HepG2 (cell line): ENCODE measurements around the gene KLHL21. TPM values are rescaled to one million over a fixed set of nuclear protein-coding genes. Genes with fewer than 3 reads are reported as not detected.

Experiments used
- ATAC-seq: fragments of 200-7000 bp; cut with Tn5 transposase; 3 replicates; pipeline ENCODE4 v1.9.1; 2020; ENCODE audit warnings: mild to moderate bottlenecking, moderate library complexity
- BruUV-seq: library from RNA; stranded (reverse); fragments of 400-500 nt; replicated peaks from 2 replicates; lab custom pipeline; 2021; lab: Mats Ljungman, UMichigan
- CTCF ChIA-PET: fragments of 300-600 bp; formaldehyde crosslinking; extraction: SDS; loops from one replicate; lab custom pipeline; 2021; ENCODE audit warnings: low total read pairs, inconsistent platforms, low intra/inter-chr PET ratio; lab: Yijun Ruan, JAX
- POLR2A ChIA-PET: fragments of 350-600 bp; sonication (Branson Sonifier 250); formaldehyde crosslinking; loops from one replicate; lab custom pipeline; 2020; ENCODE audit warnings: antibody characterized with exemption, inconsistent platforms; lab: Yijun Ruan, JAX
- DNase-seq: peaks from one replicate; pipeline ENCODE4 v3.0.0-alpha.2; 2015; ENCODE audit warnings: low spot score
- FAIRE-seq: peaks from 3 replicates; lab custom pipeline; 2011; peaks lifted over from hg19 to GRCh38; lab: Jason Lieb, UNC
- H2AFZ ChIP-seq: one replicate; pipeline ENCODE4 v1.6.1; 2011; ENCODE audit warnings: low read length, inconsistent platforms
- H3K27ac ChIP-seq: fragments of 300-600 bp; 3 replicates; pipeline ENCODE4 v1.8.0; 2011; ENCODE audit warnings: mixed run types, mild to moderate bottlenecking, mixed read lengths, low read length, inconsistent platforms; ENCODE audit not compliant: insufficient read depth; ENCODE audit errors: extremely low read length
- H3K27me3 ChIP-seq, 2 experiments: fragments of 200-600 bp in 1 of 2; 2 replicates in 1 of 2; 3 replicates in 1 of 2; pipeline versions ENCODE4 v1.6.0 to v1.8.0; 2011; ENCODE audit warnings: low read length in 2 of 2, mild to moderate bottlenecking in 2 of 2, moderate library complexity in 2 of 2, inconsistent platforms in 1 of 2; ENCODE audit not compliant: insufficient read depth in 2 of 2, control insufficient read depth in 1 of 2
- H3K36me3 ChIP-seq, 2 experiments: fragments of 200-600 bp in 1 of 2; replicated peaks in 1 of 2; 2 replicates in 1 of 2; 3 replicates in 1 of 2; pipeline versions ENCODE4 v1.5.1 to v1.8.0; 2011; ENCODE audit warnings: low read length in 2 of 2, inconsistent platforms in 1 of 2; ENCODE audit not compliant: insufficient read depth in 2 of 2, control insufficient read depth in 1 of 2
- H3K4me1 ChIP-seq: 2 replicates; pipeline ENCODE4 v1.5.1; 2012; ENCODE audit warnings: low read length, inconsistent platforms; ENCODE audit not compliant: insufficient read depth
- H3K4me2 ChIP-seq: 2 replicates; pipeline ENCODE4 v1.6.0; 2011; ENCODE audit warnings: low read depth, low read length, inconsistent platforms
- H3K4me3 ChIP-seq, 3 experiments: fragments of 200-600 bp in 1 of 3; sonication (generic), shearing (Covaris generic) in 1 of 3; replicated peaks in 1 of 3; 2 replicates each; pipeline ENCODE4 v1.5.1; 2011 to 2016; ENCODE audit warnings: low read length in 3 of 3, inconsistent platforms in 2 of 3, low read depth in 2 of 3, mild to moderate bottlenecking in 2 of 3, control low read depth in 1 of 3, mixed read lengths in 1 of 3; ENCODE audit not compliant: insufficient read depth in 1 of 3
- H3K79me2 ChIP-seq: one replicate; pipeline ENCODE4 v1.6.1; 2011; ENCODE audit warnings: low read length, inconsistent platforms; ENCODE audit not compliant: insufficient read depth
- H3K9ac ChIP-seq: 2 replicates; pipeline ENCODE4 v1.6.0; 2011; ENCODE audit warnings: mild to moderate bottlenecking, low read depth, low read length, inconsistent platforms; ENCODE audit not compliant: insufficient read depth
- H3K9me3 ChIP-seq: 2 replicates; pipeline ENCODE4 v1.5.1; 2012; ENCODE audit warnings: mild to moderate bottlenecking, low read length
- H4K20me1 ChIP-seq: 2 replicates; pipeline ENCODE4 v1.6.0; 2011; ENCODE audit warnings: inconsistent platforms, mild to moderate bottlenecking, low read length, moderate library complexity; ENCODE audit not compliant: insufficient read depth
- AGO2 ChIP-seq: fragments of 200-400 bp; formaldehyde crosslinking; optimal IDR thresholded peaks from 2 replicates; pipeline ENCODE3; 2017; ENCODE audit warnings: mild to moderate bottlenecking, low read depth, low read length, moderate library complexity
- ARNTL ChIP-seq: sonication (generic); formaldehyde crosslinking; IDR thresholded peaks from 2 replicates; pipeline ENCODE4 v1.4.0; 2020; ENCODE audit warnings: mild to moderate bottlenecking, missing genetic modification reagents
- GTF3A ChIP-seq: sonication (generic); formaldehyde crosslinking; conservative IDR thresholded peaks from 2 replicates; pipeline ENCODE4 v1.4.0; 2020; ENCODE audit warnings: mild to moderate bottlenecking, missing genetic modification reagents
- HNRNPUL1 ChIP-seq: fragments of 200-400 bp; formaldehyde crosslinking; IDR thresholded peaks from 2 replicates; pipeline ENCODE4 v1.6.1; 2017; ENCODE audit warnings: low read depth, mild to moderate bottlenecking, low read length, moderate library complexity
- IKZF4 ChIP-seq: sonication (generic); formaldehyde crosslinking; IDR thresholded peaks from 2 replicates; pipeline ENCODE4 v1.5.1; 2020; ENCODE audit warnings: borderline replicate concordance, mild to moderate bottlenecking, low read depth, missing genetic modification reagents; ENCODE audit errors: not compliant biosample characterization
- LCORL ChIP-seq, 2 experiments: fragments of 450-650 bp in 1 of 2; sonication (generic) in 1 of 2; formaldehyde crosslinking in 1 of 2; IDR thresholded peaks; 2 replicates each; pipeline versions ENCODE4 v1.5.0 to v1.6.1; 2017 to 2020; ENCODE audit warnings: antibody characterized with exemption in 1 of 2, missing genetic modification reagents in 1 of 2
- MYC ChIP-seq: sonication (generic); formaldehyde crosslinking; IDR thresholded peaks from 2 replicates; pipeline ENCODE4 v1.9.0; 2021; ENCODE audit warnings: missing genetic modification reagents, borderline replicate concordance
- NCOA1 ChIP-seq: sonication (generic); formaldehyde crosslinking; IDR thresholded peaks from 2 replicates; pipeline ENCODE4 v1.9.0; 2021; ENCODE audit warnings: missing genetic modification reagents
- NFAT5 ChIP-seq: sonication (generic); formaldehyde crosslinking; IDR thresholded peaks from 2 replicates; pipeline ENCODE4 v1.4.0; 2020; ENCODE audit warnings: missing genetic modification reagents
- NFE2L2 ChIP-seq: fragments of 150-350 bp; IDR thresholded peaks from 2 replicates; pipeline ENCODE4 v1.6.1; 2014; ENCODE audit warnings: low read length
- POLR2AphosphoS2 ChIP-seq: IDR thresholded peaks from 2 replicates; pipeline ENCODE4 v1.6.1; 2011; ENCODE audit warnings: low read depth, low read length, improper control_type of control experiment
- ZNF296 ChIP-seq: sonication (generic); formaldehyde crosslinking; conservative IDR thresholded peaks from 2 replicates; pipeline ENCODE4 v1.5.0; 2020; ENCODE audit warnings: mild to moderate bottlenecking, missing genetic modification reagents
- ZNF382 ChIP-seq: sonication (generic); formaldehyde crosslinking; IDR thresholded peaks from 2 replicates; pipeline ENCODE4 v1.5.0; 2020; ENCODE audit warnings: missing genetic modification reagents, mild to moderate bottlenecking, borderline replicate concordance
- ZNF451 ChIP-seq: sonication (generic); formaldehyde crosslinking; IDR thresholded peaks from 2 replicates; pipeline ENCODE4 v1.5.0; 2020; ENCODE audit warnings: mild to moderate bottlenecking, missing genetic modification reagents
- ZNF598 ChIP-seq: sonication (generic); formaldehyde crosslinking; IDR thresholded peaks from 2 replicates; pipeline ENCODE4 v1.5.1; 2020; ENCODE audit warnings: mild to moderate bottlenecking, missing genetic modification reagents, borderline replicate concordance
- WGBS: methylation state at CpG from one replicate; pipeline ENCODE4 v1.1.6; 2017; ENCODE audit warnings: low lambda C conversion rate; 5-methylcytosine and 5-hydroxymethylcytosine counted together
- in situ Hi-C: cut with HindIII; loops from 2 replicates; pipeline ENCODE4 v1.10.0; 2017; ENCODE audit warnings: low pct_unique_long_range_greater_than_20kb; ENCODE audit not compliant: extremely low pct_ligation_motif_present
- intact Hi-C: fragments of 100-400 bp; cut with micrococcal nuclease; formaldehyde crosslinking; loops from one replicate; pipeline ENCODE4 v1.10.0; 2022; ENCODE audit not compliant: unreplicated experiment
- polyA plus RNA-seq, 8 experiments: library from polyadenylated mRNA; depleted of rRNA in 3 of 8; stranded (reverse) in 7 of 8; unstranded in 1 of 8; fragments of >200 nt; fragmentation: Illumina TruSeq in 4 of 8; extraction: Trizol in 4 of 8; gene quantifications; 2 replicates each; pipeline versions ENCODE4 v1.2.1 to v1.2.3, GENCODE V29; 2011 to 2016; ENCODE audit warnings: low read depth in 4 of 8, missing spikeins in 1 of 8, mixed read lengths in 1 of 8; ENCODE audit not compliant: insufficient read depth in 1 of 8
- total RNA-seq, 5 experiments: library from RNA; depleted of rRNA; stranded (reverse); fragments of >200 nt; fragmentation: Illumina TruSeq; extraction: Trizol; gene quantifications; 2 replicates each; pipeline ENCODE4 v1.2.3, GENCODE V29; 2016; ENCODE audit warnings: low read depth in 1 of 5
- TF ChIP-seq, protein P1 (sequence below): sonication (generic); formaldehyde crosslinking; IDR thresholded peaks from 2 replicates; pipeline ENCODE4 v1.9.0; 2021; ENCODE audit warnings: missing genetic modification reagents, mild to moderate bottlenecking, borderline replicate concordance

The KLHL21 gene
- total and polyA plus RNA-seq, 2 of the 13 experiments (the other 11 are each of a cell fraction or from before 2014, with no cell fraction given), result 14.8 to 25.0 TPM

DNA sequence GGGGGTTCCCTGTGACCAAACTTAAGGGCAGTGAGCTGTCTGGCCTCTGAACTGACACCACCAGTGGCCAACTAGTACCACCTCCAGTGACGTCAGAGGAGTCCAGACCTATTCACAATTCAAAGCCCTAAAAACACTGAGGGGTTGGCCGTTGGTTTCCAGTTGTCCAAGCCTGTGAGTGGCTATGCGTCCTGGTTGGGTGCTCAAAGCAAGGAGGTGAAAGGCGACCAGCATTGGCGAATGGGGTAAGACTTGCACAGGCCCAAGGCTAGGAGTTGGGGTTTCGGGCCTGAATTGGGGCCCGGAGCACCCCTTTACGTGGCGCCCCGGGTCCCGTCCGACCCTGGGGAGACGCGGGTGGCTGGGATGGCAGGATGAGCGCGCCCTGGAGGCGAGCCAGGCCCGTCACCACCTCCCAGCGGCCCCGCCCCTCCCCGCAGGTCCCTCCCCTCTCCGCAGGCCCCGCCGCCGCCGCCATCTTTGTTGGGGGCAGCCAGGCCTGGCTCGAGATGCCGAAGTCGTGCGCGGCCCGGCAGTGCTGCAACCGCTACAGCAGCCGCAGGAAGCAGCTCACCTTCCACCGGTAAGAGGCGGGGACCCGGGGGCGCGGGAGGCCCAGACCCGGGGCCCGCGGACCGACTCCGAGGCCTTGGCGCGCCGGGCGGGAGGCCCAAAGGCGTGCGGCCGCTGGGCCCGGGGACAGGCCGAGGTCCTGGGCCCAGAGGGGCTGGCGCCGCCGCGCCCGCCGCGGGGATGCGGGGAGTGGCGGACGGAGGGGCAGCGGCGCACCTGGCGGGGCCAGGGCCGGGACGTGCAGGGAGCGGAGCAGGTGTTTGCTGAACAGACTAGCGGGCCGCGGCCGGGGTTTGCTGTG, 22.3 kb upstream of the KLHL21 start, which contains the start of gene THAP3:
Gene THAP3, plus strand, starts transcription at position 159 of the 874 bp plus-strand sequence. Its CDS starts 351 bp downstream, at position 510.
- Histone ChIP-seq H3K4me2 (peak within 1 kb of the TSS; percentile 93), H2AFZ (no peak within 1 kb of the TSS), H3K79me2 (peaks cover 31% of the 10 kb centered on the region), H3K9me3 (no peaks in the 10 kb centered on the region), H3K9ac (peak within 1 kb of the TSS; percentile 92), H3K36me3 (peaks cover 22 to 65% of the 10 kb centered on the region in 2 experiments; a peak in 4 of 5 replicates), H3K27me3 (no peaks in the 10 kb centered on the region; a peak in 1 of 5 replicates), H4K20me1 (no peaks in the 10 kb centered on the region; the same call in 1 of the 2 replicates), H3K4me1 (peaks cover 31% of the 10 kb centered on the region), H3K27ac (peak within 1 kb of the TSS; percentile 73), H3K4me3 (peak within 1 kb of the TSS; percentile 74 to 89 (median 88))
- in situ Hi-C loops (no loop called here), intact Hi-C loops (loop anchor here (5.0 kb wide), 1 partner anchor 43 kb away; no protein-coding TSS in a partner anchor)
- DNase-seq, result peak; percentile 73
- BruUV-seq, result no TSS peak
- ChIA-PET POLR2A (interaction anchor here (0.7 to 3.1 kb wide), 7 partner anchors 9 to 160 kb away, joined by 3 to 19 read pairs (median 5); partner anchors contain the start of genes CAMTA1, KLHL21, NOL9 and TAS1R1), CTCF (interaction anchor here (1.4 kb wide), 1 partner anchor 71 kb away, joined by 3 read pairs; the partner anchor contains the start of gene NOL9)
- FAIRE-seq, result peak; percentile 70
- 16% methylated on average over 5 of the region's 73 CpGs for WGBS
- ATAC-seq, result peak; percentile 88
- TF ChIP-seq, protein P1, sequence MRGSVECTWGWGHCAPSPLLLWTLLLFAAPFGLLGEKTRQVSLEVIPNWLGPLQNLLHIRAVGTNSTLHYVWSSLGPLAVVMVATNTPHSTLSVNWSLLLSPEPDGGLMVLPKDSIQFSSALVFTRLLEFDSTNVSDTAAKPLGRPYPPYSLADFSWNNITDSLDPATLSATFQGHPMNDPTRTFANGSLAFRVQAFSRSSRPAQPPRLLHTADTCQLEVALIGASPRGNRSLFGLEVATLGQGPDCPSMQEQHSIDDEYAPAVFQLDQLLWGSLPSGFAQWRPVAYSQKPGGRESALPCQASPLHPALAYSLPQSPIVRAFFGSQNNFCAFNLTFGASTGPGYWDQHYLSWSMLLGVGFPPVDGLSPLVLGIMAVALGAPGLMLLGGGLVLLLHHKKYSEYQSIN (CRISPR knock-in tag), result no peak
- TF ChIP-seq ZNF296 (no peak), NFAT5 (CRISPR knock-in tag) (no peak), GTF3A (no peak), NCOA1 (CRISPR knock-in tag) (no peak), ZNF598 (CRISPR knock-in tag) (peak; percentile 74; the same call in 1 of the 2 replicates), HNRNPUL1 (no peak), NFE2L2 (no peak), POLR2AphosphoS2 (no peak), MYC (CRISPR knock-in tag) (peak; percentile 56), LCORL (IDR thresholded peaks at IDR 0.05) (no peak), LCORL (CRISPR knock-in tag; IDR thresholded peaks at IDR 0.05) (0 out of 2 replicates have a peak, but pooled peaks have one; percentile 30), ARNTL (CRISPR knock-in tag) (0 out of 2 replicates have a peak, but pooled peaks have one; percentile 20), AGO2 (peak; percentile 73), ZNF451 (0 out of 2 replicates have a peak, but pooled peaks have one; percentile 1), ZNF382 (CRISPR knock-in tag) (no peak), IKZF4 (CRISPR knock-in tag) (peak; percentile 11)
